ENCODE measurements around the gene DSTN.

Gene DSTN

DNA sequence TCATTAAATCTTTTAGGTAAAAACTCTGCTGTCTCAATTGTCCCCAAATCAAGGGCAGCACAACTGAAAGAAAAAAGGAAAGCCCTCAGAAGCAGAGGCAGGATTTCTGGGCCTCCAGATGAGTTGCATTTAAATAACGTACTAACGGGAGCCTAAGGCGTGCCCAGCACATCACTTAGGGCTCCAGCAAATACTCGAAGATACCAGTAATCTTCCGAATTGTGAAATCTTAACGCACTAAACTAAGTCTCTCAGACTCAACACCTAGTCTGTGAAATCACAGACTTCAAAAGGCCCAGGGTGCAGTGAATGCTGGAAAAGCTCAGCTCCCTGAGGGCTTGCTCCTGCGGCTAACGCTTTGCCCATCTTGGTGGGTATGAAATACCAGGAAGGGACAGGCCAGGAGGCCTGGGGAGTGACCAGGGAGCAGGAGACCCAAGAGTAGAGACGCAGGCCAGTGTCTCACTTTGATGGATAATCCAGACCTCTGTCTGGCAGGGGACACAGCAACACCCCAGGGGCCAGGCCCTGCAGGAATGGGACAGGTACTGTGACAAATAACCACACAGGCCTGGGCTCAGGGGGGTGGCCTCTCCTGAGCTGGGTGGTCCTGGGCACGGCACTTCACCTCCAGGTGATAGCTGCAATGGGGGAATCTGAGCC lies 75.8 kb downstream of the DSTN start:
- TF ChIP-seq, protein P1, sequence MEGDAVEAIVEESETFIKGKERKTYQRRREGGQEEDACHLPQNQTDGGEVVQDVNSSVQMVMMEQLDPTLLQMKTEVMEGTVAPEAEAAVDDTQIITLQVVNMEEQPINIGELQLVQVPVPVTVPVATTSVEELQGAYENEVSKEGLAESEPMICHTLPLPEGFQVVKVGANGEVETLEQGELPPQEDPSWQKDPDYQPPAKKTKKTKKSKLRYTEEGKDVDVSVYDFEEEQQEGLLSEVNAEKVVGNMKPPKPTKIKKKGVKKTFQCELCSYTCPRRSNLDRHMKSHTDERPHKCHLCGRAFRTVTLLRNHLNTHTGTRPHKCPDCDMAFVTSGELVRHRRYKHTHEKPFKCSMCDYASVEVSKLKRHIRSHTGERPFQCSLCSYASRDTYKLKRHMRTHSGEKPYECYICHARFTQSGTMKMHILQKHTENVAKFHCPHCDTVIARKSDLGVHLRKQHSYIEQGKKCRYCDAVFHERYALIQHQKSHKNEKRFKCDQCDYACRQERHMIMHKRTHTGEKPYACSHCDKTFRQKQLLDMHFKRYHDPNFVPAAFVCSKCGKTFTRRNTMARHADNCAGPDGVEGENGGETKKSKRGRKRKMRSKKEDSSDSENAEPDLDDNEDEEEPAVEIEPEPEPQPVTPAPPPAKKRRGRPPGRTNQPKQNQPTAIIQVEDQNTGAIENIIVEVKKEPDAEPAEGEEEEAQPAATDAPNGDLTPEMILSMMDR (IDR thresholded peaks at IDR 0.05; ENCODE audit: control insufficient read depth, extremely low read depth, insufficient read depth): no peak
- H3K4me3 ChIP-seq (ENCODE audit: low read depth, low read length): no peak overlapping the region
- no peak for DNase-seq (ENCODE audit: low read depth)

DNA sequence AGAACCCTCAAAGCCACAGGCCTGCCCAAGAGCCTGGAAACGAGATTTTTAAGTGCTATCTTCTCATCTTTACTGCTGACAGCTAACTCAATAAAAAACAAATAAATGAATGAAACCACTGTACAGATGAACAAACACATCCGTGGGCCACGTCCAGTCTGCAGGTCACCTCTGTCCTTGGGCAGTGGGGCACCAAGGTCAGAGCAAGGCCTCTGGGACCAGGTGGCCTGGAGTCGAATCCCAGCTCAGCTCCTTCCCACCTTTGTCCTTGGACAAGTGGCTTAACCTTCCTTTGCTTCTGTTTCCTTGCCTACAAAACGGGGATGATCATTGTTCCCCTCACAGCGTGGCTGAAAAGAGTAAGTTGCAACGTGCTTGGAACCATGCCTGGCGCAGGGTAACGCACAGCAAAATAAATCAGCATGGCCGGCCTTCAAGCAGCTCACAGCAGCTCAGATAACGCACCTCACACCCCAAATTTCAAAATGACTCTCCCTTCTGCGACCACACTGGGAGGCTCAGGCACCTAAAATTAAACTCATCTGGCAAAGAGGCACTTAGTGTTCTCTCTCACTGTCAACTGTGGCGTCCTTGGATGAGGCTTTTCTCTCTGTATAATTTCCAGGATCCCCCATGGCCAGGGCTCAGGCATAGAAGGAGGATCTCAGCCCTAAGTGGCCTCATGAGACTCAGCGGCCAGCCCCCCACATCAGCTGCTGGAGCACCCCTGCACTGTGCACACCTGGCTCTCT lies 76.5 kb downstream of the DSTN start:
- peak; percentile 57 for DNase-seq (ENCODE audit: low read depth)
- no peak overlapping the region for H3K4me3 ChIP-seq (ENCODE audit: low read depth, low read length)

DNA sequence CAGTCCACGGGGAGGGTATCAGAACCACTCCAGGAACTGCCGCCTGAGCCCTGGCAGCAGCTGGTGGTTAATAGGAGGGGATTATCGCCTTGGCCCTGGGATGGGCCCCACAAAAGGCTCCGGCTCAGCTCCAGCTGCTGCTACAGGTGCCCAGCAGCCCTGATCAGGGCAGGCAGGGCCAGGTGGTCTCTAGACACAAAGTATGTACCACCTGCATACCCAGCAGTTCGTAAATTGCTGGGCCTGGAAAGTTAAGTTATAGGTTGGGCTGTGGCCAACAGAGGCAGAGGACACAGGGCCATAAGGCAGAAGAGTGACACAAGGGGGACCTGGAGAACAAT lies 77.1 kb downstream of the DSTN start:
- TF ChIP-seq, protein P1 (IDR thresholded peaks at IDR 0.05; ENCODE audit: control insufficient read depth, extremely low read depth, insufficient read depth): no peak
- no peak overlapping the region for H3K4me3 ChIP-seq (ENCODE audit: low read depth, low read length)
- DNase-seq (ENCODE audit: low read depth): no peak

More for the DNA sequence above, 76.5 kb downstream of the DSTN start:
- TF ChIP-seq, protein P1 (IDR thresholded peaks at IDR 0.05; ENCODE audit: control insufficient read depth, extremely low read depth, insufficient read depth): no peak

DNA sequence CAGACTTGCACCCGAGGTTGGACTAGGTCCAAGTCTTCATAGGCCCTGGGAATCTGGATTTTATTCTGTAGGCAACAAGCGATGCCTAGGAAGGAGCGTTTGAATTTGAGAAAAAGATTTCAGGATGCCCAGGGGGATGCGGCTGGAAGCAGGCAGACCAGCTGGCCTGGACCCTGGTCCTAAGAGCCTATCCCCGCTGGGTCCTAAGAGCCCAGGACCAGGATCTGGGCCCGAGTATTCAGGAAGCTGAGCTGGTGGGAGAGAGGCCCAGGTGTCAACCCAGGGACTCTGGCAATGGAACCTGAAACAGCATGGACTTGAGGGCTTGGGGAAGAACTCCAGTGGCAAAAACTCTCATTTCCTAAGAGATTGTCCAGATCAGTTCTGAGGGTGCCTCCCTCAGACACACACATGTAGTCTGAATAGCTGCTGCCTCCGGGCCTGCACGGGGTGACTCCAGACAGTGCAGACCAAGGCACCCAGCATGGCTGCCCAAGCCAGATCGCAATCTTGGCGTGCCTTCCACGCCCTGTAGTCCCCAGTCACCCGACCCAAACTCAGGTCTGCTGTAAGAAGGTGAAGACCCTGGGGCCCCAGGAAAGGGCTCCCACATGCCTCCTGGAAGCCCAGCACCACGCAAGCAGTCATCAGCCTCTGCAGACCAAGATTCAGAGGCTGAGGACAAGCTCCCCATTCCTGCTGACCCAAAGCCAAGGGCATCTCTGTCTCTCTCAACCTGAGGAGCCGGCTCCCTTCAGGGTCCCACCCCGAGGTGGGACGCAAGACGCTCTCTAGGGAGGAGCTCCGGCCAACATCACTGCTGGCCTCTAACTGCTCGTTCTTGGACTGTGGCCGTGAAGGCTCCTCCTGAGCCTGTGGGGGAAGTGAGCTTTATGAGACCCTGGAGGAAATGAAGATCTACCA lies 77.8 kb downstream of the DSTN start:
- TF ChIP-seq, protein P1 (IDR thresholded peaks at IDR 0.05; ENCODE audit: control insufficient read depth, extremely low read depth, insufficient read depth): no peak
- H3K4me3 ChIP-seq (ENCODE audit: low read depth, low read length): no peak overlapping the region
- no peak for DNase-seq (ENCODE audit: low read depth)

DNA sequence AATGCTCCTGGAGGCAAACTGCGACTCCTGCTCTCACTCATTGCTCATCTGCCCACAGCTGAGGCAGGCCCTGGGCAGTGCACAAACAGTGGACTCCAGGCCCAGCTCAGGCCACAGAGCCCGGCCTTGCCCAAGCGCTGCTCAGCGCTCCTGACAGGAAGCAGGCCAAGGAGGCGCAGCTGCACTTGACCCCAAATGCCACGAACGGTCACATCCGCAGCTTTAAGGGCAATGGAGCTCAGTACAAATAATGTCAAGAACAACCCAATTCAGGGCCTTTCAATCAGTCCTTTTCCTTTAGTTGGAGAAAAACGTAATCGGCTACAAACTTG lies 78.4 kb downstream of the DSTN start:
- DNase-seq (ENCODE audit: low read depth): no peak
- TF ChIP-seq, protein P1 (IDR thresholded peaks at IDR 0.05; ENCODE audit: control insufficient read depth, extremely low read depth, insufficient read depth): no peak
- H3K4me3 ChIP-seq (ENCODE audit: low read depth, low read length): no peak overlapping the region

DNA sequence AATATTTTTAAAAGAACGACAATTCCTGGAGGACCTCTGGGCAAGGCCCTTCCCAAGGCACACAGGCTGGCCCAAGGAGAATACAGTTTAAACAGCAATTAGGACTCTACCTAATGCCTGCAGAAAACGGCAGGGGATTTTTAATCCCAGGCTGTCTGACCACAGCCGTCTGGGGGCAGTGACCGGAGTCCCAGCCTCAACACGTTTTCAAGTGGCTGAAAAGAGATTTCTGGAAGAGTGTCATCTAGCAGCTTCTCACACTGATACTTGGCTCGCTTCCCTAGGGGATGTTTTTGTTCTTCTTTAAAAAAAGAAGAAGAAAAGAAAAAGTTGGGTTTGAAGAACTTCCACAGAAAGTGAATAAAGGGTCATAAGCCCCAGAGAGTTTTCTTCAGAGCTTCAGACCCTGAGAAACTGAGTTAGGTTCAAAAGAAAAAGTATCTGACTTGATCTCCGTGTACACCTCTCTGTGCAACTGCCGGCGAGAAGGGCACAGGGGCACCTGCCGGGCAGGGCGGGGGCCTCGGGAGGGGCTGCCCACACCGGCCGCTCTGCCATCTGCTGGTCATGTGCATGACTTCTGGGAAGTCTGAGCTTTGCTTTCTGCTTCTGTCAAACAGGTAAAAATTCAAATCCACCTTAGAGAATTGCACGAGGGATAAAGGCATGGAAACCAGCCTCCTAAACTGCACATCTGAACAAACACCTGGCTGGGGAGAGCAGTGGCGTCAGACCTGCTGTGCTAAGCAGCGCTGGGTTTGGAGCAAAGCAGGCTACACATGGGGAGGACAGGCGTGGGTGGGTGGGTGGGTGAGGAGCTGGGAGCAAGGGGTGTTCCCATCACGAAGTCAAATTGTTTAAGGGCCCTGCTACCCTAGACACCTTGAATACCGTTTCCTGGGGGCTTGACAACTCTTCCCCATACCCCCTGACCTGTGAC lies 79.2 kb downstream of the DSTN start:
- TF ChIP-seq, protein P1 (IDR thresholded peaks at IDR 0.05; ENCODE audit: control insufficient read depth, extremely low read depth, insufficient read depth): peak; percentile 57
- H3K4me3 ChIP-seq (ENCODE audit: low read depth, low read length): no peak overlapping the region
- DNase-seq (ENCODE audit: low read depth): no peak
